ENCODE measurements around the gene ACAA2. TPM values are rescaled to one million over a fixed set of nuclear protein-coding genes. Genes with fewer than 3 reads are reported as not detected.
"Not testable (repeated sequence)": the region's sequence is repeated elsewhere in the genome, so short reads cannot be mapped to it uniquely, and the experiment has no call there.

Gene ACAA2
- total RNA-seq, 1 experiment from 2014 or later: 48.1 TPM

DNA sequence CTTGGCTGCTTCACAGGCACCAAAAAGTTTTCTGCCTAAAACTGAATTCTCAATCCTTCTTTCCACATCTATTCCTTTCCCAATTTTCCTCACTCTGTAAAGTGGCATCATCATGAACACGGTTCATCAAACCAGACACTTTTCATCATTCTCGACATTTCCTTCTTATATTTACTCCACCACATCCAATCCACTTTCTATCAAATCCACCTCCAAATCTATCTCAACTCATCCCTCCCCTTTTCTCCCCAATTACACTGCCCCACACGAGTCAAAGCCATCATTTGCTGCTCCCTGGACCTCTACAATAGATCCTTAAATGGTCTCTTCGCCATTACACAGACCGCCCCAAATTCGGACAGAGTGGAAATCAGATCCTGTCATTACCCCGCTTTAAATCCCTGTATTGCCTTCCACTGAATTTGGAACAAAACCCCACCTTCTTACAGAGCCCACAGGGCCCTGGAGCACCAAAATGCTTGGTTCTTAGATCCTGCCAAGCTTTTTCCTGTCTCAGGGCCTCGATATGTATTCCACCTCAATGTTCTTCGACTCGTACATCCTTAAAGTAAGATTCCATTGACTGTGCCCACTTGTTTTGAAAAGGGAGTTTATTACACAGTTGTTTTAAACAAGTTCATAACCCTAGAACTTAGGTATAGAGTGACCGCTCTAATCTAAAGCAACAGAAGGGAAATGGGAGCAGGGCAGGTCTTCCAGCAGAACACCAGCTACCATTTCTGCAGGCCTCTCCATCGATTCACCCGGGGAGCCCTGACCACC lies 856 bp downstream of the ACAA2 start:
- peak; percentile 40 for DNase-seq (ENCODE audit: low spot score)

DNA sequence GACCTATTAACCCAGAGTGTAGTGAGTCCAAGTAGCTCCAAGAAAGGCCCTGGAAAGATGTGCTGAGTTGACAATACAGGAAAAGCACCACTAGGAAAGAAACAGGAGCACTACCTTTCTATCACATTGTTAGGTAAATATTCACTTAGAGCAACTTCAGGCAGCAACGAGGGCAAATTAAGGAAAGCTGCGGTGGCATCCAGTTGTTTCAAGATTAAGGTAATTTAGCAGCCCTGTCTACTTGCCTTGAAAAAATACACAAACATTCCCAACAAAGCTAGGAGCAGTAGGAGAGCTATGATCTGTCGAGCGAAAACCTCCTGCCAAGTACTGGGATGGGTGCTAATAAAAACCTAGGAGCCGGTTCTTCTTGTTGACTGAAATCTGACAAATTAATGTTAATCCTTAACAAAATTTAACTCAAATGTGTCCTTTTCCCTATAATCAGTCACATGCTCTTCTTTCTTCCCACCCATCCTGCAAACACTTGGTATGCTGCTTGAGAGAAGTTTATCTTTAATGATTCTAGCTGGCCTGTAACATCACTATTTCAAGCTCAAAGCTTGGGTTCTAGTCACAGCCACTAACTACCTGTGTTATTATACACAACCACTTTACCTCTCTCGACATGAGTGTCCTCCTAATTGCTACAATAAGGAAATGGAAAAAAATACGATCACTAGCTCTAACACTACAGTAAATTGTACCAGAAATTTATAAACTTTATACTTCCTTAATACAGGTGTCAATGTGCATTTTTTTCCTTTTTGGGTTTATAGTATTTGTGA lies 2.0 kb downstream of the ACAA2 start:
- peak; percentile 56 for DNase-seq (ENCODE audit: low spot score)

DNA sequence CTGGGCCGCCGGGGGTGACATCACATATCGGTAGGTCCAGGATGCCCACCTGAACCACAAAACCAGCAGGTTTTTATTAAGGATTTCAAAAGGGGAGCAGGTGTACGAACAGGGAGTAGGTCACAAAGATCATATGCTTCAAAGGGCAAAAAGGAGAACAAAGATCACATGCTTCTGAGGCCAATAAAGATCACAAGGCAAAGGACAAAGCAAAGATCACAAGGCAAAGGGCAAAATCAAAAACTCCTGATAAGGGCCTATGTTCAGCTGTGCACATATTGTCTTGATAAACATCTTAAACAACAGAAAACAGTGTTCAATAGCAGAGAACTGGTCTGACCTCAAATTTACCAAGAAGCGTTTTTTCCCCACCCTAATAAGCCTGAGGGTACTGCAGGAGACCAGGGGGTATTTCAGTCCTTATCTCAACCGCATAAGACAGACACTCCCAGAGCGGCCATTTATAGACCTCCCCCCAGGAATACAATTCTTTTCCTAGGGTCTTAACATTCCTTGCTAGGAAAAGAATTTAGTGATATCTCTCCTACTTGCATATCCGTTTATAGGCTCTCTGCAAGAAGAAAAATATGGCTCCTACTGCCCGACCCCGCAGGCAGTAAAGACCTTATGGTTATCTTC lies 4.7 kb downstream of the ACAA2 start:
- DNase-seq (ENCODE audit: low spot score): not testable (repeated sequence)

DNA sequence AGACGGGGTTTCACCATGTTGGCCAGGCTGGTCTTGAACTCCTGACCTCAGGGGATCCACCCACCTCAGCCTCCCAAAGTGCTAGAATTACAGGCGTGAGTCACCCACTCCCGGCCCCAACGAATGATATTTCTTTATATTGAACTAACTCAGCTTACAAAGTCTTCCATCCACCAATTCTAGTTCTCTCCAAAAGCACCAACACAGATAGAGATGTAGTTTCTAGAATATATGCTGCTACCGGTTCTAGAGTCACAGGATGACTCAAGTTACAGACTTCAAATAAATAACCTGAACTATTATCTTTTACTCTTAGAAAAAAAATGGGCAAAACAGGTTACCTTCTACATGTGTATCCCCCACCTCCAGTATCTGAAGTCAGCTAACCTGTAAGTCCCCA lies 9.2 kb downstream of the ACAA2 start:
- DNase-seq (ENCODE audit: low spot score): no peak

DNA sequence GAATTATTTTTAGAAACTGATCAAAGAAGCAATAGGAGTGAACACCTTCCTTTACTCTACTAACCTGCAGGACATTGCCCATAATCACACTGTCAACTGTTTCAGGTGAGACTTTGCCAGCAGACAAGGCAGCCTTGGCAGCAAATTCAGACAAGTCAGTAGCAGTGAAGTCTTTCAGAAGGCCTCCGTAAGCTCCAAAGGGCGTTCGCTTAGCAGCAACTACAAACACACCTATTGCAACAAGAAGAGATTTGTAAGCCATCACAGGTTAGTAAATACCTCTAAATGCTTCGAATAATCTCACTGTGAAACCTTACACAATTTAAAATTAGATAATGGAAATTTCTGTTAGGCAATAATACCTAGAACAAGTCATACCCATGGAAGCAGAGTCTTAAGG lies 10.7 kb downstream of the ACAA2 start:
- DNase-seq (ENCODE audit: low spot score): no peak

DNA sequence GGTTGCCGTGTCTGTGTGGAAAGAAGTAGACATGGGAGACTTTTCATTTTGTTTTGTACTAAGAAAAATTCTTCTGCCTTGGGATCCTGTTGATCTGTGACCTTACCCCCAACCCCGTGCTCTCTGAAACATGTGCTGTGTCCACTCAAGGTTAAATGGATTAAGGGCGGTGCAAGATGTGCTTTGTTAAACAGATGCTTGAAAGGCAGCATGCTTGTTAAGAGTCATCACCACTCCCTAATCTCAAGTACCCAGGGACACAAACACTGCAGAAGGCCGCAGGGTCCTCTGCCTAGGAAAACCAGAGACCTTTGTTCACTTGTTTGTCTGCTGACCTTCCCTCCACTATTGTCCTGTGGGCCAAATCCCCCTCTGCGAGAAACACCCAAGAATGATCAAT lies 12.8 kb downstream of the ACAA2 start:
- not testable (repeated sequence) for DNase-seq (ENCODE audit: low spot score)

DNA sequence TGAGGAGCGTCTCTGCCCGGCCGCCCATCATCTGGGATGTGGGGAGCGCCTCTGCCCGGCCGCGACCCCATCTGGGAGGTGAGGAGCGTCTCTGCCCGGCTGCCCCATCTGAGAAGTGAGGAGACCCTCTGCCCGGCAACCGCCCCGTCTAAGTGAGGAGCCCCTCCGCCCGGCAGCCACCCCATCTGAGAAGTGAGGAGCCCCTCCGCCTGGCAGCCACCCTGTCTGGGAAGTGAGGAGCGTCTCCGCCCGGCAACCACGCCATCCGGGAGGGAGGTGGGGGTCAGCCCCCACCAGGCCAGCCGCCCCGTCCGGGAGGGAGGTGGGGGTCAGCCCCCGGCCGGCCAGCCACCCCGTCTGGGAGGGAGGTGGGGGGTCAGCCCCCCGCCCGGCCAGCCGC lies 13.5 kb downstream of the ACAA2 start:
- not testable (repeated sequence) for DNase-seq (ENCODE audit: low spot score)

DNA sequence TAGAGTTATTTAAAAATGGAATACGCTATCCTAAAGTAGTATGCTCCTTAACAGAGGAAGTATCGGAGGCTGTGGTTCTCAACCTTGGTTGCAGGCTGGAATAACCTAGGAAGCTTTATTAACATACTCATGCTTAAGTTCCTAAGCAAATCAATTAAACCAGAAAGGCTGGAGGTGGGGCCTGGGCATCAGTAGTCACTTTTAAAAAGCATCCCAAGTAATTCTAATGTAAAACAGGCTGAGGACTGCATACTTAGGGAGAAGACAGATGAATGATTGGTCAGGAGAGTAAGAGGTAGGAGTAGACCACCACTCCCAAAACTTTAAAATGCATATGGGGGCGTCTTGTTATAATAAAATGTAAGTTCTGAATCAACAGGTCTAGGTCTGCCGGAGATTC lies 15.3 kb downstream of the ACAA2 start:
- no peak for DNase-seq (ENCODE audit: low spot score)

DNA sequence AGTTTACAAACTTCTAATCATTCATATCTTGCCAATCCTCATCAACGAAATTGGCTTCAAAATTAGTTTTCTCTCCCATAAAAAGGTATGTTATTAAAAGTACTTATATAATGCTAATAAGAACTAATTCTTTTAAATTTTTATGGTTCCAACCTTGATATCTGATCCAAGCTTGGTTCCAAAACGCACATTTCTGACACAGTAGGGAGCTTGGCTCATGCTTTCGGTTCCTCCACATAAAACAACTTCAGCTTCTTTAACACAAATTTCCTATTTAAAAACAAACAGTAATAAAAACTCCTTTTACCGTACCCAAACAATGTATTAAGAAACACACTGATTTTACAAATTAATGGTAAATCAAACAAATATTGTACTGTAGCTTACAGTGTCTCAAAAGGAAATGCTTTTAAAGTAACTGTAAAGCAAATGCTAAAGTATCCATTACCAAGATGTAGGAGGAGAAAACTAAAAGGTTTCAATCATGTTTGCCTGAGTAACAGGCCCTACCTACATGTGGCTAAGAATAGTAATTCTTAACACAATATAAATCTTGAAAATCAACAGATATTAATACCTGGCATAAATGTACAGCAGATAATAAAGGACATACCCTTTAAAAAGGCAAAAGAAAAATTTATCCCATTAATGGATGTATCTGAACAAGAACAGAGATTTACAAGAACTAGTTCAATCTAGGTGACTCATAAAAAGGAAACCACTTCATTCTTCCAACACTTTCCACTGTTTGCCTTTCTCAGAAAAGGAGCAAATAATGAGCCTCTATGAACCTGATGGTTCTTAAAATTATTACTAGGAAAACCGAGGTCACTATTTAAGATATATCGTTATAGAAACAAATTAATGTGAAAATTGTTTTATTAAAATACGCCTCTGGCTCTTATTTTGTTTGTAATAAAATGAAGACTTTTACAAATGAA lies 17.5 kb downstream of the ACAA2 start:
- DNase-seq (ENCODE audit: low spot score): no peak

DNA sequence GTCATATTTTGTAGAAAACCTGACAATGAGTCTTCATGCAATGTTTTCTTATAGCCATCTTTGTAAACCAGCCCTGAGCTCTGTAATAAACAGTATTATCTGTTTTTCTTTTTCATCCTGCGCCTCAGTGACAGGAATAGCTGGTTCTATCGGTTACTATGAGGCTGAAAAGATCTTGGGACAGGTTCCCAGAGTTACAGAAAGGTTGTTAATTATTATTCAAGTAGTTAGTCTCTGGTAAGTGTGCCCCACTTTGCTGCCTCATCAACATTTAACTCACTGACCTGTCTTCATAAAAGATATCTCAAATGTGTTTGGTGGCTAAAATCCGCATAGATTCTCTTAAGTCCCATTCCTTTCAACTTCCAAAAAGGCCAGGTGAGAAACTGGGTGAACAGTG lies 18.6 kb downstream of the ACAA2 start:
- no peak for DNase-seq (ENCODE audit: low spot score)

DNA sequence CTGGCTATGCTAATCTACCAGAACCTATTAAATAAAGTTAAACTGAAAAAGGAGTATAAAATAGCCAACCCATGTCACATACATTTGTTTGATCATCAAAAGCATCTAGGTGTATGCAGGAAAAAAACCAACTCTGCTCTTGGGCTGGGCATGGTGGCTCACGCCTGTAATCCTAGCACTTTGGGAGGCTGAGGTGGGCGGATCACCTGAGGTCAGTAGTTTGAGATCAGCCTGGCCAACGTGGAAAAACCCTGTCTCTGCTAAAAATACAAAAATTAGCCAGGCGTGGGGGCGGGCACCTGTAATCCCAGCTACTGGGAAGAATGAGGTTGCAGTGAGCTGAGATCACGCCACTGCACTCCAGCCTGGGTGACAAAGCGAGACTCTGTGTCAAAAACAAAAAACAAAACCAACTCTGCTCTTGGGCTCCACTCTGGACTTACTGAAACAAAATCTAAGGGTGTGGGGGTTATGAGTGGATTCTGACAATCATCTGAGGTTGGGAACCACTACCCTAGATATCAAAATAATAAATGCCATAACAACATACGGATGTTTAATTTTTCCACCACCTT lies 23.7 kb downstream of the ACAA2 start:
- not testable (repeated sequence) for DNase-seq (ENCODE audit: low spot score)

DNA sequence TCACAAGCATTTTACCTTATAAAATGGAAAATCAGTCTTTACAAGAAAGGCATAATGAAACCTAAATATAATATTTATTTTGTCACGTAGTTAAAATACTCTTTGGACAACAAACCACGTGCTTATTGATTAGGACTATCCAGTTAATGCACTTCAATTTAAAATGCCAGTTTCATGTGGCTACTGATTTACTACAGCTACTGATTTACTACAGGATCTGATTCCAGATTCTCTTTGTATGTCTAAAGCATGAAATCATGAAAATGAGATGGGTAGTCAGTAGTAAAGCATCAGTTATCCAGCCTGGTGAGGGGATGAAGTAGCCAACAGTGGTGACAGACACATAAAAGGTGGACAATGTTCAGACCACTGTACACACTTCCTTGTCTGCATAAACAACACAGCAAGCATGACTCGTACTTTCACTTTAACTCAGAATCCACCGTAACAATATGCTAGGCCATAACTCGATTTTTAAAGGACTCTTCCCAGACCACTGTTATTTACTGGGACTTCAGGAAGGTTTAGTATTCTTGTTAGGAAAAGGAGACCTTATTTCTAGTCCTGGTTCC lies 24.9 kb downstream of the ACAA2 start:
- DNase-seq (ENCODE audit: low spot score): no peak

DNA sequence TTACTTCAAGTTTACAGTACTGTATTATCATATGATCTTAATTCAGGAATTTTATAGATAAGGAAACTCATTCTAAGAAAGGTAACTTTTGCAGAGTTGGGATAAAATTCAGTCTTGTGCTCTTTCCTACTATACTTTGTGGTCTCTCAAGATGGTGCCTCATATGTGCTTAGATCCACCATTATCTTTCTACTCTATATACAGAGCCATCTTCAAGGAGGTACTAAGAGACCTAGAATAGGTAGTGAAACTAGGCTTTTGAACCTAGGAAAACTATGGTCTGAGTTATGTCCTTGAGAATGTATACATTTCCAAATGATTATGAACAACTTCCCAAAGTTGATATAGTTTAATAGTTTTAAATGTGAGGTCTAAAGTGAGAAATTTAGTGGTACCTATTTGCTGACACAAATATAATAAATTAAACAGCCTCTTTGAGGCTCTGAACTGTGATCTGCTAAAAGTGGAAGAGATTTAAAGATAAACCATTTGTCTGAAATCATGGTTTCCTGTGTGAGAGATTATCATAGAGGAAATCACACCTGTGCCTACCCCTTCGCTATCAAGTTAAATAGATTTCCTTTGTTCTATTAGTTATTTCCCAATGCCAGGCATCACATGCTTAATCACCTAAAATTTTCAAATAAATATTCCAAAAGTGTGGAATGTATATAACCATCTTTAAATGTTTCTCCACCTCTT lies 27.2 kb downstream of the ACAA2 start:
- DNase-seq (ENCODE audit: low spot score): no peak

DNA sequence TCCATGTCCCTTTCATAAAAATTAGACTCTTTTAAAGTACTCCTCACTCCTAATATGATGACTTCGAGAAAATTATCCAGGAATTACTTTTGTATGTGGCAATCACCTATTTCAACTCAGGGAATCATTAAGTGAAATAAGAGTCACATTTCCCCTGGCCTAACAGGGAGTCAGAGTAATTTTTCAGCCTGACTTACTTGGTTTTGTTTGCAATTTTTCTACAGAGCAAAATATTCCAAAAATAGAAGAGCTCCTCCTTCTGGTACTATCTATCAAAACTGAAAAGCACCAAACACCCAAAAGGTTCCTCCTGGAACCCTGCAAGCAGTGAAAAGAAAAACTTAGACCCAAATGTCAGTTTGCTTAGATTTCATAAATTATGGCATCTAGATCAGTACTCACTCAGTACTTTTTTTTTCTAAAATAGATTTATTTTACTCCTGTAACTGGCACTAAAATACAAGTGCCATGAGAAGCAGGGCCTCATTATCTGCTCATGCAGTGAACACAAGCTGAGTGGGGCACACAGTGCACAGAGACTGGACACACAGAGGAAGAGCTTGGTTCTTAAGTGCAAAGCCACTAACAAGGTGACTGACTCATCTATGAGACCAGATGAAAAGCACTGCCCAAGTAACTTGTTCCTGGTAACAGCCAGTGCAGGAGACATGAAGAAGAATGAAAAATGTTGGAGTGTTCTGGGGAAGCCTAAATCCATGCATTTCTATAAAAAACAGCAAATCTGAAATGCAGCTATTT lies 28.7 kb downstream of the ACAA2 start:
- DNase-seq (ENCODE audit: low spot score): no peak

DNA sequence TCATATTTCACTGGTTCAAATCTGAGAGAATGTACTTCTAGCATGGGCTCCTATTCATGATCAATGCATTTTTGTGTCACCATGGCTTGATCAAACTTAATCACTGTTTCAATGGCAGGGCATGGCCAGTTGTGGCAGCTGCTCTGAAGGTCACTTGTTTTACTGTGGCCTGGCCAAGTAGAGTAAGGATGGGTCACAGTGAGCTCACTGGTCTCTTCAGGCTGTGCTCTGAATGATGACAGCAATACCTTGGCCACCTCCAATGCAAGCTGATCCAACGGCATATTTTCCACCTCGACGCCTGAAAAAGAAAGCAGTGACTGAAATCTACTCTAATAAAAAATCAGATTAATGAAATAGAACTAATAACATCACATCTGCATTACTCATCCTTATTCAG lies 29.7 kb downstream of the ACAA2 start:
- not testable (repeated sequence) for DNase-seq (ENCODE audit: low spot score)

DNA sequence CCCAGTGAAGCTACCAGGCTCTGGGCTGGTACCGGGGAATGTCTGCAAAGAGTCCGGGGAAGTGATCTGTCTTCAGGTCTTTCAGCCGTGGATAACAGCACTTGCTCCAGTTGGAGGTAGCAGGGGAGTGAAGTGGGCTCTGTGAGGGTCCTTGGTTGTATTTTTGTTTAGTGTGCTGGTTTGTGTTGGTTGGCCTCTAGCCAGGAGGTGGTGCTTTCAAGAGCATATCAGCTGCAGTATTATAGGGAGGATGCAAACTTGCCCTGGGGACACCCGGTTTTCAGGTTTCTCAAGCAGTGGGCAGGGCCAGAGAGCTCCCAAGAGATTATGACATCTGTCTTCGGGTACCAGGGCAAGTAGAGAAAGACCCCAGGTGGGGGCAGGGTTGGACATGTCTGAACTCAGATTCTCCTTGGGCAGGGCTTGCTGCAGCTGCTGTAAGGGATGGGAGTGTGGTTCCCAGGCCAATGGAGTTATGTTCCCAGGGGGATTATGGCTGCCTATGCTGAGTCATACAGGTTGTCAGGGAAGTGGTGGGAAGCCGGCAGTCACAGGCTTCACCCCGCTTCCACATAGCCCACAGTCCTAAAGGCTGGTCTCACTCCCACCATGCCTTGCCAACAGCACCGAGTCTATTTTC lies 34.4 kb downstream of the ACAA2 start:
- DNase-seq (ENCODE audit: low spot score): no peak

DNA sequence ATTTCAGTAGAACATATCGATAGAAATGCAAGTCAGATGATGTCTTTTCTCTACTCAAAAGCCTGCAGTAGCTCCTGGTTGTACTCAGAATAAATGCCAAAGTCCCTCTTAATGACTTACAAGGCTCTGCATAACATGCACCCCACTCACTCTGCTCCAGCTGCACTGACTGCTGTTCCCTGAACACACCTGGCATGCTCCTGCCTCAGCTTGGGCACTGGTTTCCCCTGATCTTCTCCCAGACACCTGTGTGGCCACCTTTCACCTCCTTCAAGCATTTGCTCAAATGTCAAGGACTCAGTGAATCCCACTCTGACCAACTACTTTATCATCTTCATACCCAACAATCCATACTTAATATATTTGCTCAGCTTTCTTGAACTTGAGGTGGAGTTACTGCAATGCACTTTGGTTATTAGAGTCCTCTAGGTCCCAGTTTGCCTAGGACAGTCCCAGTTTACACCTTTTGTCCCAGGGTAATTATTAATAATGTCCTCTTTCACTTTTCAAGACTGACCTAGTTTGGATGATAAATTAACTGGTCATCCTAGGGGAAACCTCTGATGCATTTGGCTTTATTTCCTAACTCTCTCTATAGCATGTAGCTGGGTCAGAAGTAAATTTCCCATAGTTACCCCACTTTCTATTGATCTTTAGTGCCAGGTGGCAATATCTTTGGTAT lies 44.1 kb downstream of the ACAA2 start:
- no peak for DNase-seq (ENCODE audit: low spot score)

DNA sequence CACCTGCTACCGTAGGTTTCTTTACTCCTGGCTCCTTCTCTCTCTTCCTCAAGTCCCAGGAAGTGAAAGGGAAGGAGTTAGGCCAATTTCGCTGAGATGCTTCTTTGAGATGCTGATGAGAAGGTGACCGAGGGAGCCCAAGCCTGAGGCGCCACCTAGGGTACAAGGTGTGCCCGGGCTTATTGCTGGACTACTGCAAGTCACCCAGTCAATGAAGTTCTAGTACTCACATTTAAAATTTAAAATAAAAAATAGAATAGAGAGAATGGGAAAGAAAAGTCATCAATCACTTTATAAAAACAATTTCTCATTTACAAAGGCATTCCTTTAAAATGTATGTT lies 45.3 kb downstream of the ACAA2 start:
- DNase-seq (ENCODE audit: low spot score): peak; percentile 72
